ENCODE results near the gene C14orf180.
"Not testable (repeated sequence)": the region's sequence is repeated elsewhere in the genome, so short reads cannot be mapped to it uniquely, and the experiment has no call there.

C14orf180 gene

DNA sequence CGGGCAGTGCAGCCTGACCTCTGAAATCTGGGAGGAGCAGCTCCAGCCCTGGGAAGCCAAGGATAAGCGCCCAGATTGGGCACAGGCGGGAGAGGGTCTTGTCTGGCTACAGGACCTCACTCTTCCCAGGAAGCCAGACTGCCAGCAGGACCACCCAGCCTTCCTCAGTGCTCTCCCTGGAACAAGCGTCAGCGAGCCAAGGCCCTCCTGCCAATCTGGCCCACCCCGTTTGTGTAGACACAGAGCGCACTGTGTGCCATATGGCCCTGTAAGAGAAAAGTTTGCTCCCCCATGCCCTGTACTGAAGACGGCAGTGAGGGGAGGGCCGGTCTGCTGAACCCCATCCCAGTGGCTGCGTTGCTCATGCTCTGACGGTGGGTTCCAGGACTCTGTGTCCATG lies 1.2 kb upstream of the C14orf180 start:
- no peak for DNase-seq (ENCODE audit: low read depth)

DNA sequence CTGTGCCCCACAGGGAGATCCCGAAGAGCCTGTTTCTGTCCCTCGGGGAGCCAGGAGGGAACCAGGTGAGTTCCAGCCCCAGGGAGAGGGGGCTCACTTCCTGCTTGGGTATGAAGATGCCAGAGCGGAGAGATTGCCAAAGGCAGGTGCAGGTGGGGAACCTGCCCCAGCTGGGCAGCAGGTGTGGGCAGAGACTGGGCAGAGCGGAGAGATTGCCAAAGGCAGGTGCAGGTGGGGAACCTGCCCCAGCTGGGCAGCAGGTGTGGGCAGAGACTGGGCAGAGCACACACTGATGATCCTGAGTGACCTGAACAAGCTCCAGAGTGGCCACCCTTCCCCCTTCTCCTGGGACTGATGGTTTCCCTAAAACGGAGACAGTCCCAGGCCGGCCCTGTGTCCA lies 375 bp downstream of the C14orf180 start:
- DNase-seq (ENCODE audit: low read depth), result not testable (repeated sequence)

DNA sequence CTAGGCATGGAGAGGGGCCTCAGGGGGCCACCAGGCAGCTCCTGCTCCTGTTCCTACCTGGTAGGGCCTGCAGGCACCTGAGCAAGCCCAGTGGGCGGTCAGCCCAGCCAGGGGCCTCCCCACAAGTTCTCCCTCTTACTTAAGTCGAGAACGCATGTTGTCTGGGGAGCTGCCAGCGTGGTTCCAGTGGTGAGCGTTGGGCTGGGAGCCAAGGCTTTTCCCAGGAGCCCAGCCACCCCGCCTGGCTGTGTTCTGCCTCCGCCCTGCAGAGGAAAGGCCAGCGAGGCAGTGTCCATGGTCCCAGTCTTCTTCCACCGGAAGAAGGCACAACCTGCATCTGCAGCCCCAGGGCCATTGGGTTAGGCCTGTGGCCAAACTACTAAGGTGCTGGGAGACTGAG lies 1.4 kb downstream of the C14orf180 start:
- no peak for DNase-seq (ENCODE audit: low read depth)

DNA sequence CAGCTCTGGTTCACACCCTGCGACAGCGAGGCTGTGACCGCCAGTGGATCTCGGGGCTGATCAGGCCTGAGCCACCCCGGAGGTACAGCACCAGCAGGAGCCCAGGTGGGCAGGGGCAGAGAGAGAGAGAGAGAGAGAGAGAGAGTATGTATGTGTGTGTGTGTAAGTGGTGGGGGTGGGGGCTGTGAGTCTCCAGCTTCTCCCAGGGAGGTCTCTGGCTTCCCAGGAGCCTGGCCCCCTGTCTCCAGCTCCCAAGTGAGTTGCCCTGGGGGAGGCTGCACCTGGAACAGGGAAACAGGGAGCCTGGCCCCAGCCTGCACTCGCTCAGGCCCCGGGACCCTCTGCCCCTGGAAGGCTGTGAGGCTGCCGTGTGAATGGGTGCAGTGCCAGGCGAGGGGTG lies 2.0 kb downstream of the C14orf180 start:
- DNase-seq (ENCODE audit: low read depth), result no peak

DNA sequence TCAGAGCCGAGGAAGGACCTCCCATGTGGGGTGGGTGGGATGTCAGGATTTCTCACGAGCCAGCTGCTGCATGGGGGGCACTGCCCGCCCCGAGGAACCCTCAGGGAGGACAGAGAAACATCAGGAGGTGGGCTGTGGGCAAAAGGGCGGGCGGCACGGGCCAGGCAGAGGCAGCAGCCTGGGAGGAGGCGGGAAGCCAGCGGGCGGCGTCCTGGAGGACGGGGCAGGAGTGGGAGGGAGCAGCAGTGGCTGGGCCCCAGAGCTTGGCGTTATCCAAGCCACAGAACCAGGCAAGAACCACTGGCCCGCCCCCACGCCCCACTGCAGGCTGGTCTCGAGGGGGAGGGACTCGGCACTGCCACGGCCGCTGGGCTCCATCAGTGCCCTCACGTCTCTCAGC lies 2.4 kb downstream of the C14orf180 start:
- no peak for DNase-seq (ENCODE audit: low read depth)

DNA sequence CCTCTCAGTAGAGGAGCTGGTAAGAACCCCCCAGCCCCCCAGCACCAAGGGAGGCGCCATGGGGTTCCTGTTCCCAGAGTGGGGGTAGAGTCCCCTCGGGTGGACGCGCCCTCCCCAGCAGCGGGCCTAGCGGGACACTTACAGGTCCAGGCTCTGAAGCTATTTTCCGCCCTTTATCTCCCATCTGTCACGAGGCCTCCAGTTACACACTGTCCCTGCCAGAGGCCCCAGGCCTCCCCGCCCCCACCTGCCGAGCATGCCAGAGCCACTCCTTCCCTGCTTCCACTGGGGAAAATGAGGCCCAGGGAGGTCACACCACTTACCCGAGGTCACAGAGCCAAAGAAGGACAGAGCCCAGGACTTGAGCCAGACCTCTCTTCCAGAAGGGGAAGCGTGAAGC lies 3.1 kb downstream of the C14orf180 start:
- no peak for DNase-seq (ENCODE audit: low read depth)

DNA sequence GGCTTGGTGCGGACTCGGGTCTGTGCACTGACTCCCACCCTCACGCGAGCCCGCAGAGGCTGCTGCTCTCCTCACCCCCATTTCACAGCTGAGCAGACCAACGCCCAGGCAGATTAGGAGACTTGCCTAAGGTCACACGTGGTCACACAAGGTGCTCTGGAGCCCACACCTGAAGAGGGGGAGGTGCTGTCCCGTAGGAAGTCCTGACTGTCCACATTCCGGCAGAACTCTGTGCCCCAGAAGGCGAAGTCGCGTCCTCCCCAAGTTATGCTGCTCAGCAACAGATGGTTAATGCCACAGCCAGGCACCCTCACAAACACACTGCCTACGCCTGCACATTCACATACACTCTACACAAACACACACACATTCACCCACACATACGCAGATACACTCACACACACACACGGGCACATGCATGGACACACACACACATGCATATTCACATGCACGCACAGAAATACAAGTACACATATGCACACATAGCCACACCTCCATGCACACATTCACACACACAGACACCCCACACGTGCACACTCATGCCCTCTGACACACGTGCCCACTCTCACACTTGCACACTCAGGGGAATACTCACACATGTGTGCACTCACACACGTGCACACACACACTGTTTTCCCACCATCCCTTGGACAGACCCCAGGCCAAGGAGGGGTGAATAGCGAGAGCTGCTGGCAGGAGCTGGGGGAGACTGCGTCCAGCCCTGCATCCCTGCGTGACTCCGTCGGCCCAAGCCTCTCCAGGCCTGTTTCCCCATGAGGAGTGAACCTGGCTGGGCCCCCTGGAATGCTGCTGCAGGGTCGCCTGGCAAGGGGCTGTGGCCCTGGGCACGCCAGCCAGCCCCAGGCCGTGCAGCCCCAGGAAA lies 4.1 kb downstream of the C14orf180 start:
- DNase-seq (ENCODE audit: low read depth), result no peak

DNA sequence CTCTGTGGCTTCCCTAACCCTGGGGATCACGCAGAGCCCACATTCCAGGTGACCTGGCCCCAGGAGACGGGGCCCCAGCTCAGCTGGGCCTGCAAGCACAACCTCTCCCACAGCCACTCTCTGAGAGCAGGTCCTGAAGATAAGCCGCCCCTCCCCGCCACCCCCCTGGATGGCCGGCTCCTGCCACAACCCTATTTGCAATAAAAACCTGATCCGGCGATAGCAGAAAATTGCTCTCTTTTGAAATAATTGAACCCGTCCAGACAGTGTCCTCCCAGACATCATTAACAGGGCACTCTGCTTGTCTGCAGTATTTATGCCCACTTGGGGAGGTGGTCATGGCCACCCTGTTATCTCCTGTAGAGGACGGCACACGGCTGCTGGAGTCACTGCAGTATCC lies 5.0 kb downstream of the C14orf180 start:
- DNase-seq (ENCODE audit: low read depth), result no peak

DNA sequence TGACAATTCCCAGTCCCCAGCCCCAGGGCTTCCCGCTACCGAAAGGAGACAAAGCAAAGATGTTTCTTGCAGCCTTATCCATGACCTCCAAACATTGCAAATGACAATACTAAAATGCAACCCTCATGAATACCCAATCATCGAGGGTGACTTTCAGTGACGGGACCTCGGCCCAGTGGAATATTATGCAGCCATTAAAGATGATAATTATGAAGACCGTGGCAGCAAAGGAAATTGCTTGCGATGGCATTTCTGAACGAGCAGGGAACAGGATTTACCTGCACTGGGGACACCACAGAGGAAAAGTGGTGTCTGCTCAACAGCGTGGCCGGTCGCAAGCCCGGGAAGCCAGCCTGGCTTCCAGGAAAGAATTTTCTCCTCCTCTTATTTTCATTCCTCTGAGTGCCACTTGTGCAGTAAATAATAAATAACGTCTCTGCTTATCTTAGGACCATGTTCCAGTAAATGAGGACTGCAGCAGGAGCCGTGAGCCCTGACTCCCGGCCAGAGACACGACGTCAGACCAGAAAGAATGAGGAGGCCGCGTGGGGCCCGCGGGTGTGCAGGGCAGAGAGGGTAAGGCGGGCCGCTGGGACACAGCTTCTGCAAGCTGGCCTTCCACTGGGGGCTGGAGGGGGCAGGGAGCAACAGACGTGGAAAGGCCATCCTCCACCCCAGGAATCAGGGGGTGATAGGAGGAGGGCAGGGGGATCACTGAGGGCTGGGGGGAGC lies 6.6 kb downstream of the C14orf180 start:
- DNase-seq (ENCODE audit: low read depth), result no peak

DNA sequence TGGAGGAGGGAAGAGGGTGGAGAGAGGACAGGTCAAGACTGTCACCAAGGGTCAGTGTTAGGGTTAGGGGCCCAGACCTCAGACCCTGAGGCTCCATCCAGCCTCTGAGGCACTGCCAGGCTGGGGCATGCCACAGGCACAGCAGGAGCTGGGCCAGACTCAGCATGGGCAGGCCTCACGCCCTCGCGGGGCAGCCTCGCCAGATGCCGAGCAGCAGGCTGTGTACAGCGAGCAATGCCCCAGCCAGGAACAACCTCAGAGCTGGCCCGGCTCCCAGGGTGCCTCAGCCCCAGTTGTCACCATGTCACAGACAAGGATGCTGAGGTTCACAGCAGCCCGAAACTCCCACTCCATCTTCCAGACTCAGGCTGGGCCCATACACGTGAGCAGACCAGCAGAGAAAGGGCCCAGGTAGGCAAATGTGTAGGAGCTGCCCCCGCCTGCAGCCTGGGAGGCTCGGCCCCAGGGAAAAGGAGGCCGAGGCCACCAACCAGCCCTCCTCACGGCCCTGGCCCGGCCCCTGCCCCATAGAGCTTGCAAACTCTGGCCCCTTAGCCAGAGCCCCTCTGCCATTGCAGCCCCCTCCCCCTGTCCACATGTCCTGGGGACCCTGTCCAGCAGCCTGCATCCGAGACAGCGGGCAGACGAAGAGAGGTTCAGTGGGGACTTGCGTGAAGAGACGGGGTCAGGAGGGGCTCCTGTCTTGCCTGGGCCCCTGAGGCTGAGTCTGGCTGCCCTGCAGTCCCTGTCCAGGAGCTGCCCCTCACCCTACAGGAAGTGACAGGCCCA lies 7.5 kb downstream of the C14orf180 start:
- no peak for DNase-seq (ENCODE audit: low read depth)

DNA sequence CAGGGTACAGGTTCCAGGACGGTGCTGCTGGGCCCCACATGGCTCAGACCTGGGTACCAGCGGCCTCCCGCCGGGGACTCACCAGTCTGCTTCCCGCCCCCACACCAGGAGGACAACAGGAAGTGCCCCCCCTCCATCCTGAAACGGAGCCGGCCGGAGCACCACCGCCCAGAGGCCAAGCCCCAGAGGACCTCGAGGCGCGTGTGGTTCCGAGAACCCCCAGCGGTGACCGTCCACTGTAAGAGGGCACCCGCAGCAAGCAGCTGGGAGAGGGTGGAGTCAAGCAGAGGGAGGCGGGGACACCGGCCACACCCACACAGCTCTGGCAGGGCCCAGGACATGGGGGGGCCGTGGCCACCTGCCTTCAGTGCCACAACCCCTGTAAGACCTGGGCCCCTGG lies 8.1 kb downstream of the C14orf180 start:
- no peak for DNase-seq (ENCODE audit: low read depth)

DNA sequence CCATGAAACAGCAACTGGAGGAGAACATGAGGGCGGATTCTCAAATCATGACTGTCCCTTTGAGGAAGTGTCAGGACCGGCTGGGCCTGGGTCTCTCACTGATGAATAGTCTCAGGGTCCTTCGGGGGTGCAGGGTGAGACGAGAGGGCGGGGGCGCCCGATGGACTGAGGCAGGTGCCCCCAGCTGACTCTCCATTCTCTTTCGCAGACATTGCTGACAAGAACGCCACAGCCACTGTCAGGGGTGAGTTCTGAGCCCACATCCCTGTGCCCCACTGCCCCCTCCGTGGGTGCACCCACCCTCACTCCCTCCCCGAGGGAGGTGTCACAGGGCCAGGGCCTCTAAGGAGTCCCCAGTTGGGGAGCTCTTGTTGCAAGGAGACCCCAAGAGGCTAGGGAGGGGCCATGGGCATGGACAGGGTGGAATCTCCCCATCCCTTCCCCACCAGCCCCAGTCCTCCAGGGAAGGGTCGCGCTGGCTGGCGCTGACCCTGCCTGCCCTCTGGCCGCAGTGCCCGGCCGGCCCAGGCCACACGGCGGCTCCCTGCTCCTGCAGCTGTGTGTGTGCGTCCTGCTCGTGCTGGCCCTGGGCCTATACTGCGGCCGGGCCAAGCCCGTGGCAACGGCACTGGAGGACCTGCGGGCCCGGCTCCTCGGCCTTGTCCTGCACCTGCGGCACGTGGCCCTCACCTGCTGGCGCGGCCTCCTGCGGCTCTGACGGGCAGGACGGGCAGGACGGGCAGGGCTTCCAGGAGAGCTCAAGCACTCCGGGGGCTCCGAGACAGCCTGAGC lies 8.7 kb downstream of the C14orf180 start:
- DNase-seq (ENCODE audit: low read depth), result no peak

DNA sequence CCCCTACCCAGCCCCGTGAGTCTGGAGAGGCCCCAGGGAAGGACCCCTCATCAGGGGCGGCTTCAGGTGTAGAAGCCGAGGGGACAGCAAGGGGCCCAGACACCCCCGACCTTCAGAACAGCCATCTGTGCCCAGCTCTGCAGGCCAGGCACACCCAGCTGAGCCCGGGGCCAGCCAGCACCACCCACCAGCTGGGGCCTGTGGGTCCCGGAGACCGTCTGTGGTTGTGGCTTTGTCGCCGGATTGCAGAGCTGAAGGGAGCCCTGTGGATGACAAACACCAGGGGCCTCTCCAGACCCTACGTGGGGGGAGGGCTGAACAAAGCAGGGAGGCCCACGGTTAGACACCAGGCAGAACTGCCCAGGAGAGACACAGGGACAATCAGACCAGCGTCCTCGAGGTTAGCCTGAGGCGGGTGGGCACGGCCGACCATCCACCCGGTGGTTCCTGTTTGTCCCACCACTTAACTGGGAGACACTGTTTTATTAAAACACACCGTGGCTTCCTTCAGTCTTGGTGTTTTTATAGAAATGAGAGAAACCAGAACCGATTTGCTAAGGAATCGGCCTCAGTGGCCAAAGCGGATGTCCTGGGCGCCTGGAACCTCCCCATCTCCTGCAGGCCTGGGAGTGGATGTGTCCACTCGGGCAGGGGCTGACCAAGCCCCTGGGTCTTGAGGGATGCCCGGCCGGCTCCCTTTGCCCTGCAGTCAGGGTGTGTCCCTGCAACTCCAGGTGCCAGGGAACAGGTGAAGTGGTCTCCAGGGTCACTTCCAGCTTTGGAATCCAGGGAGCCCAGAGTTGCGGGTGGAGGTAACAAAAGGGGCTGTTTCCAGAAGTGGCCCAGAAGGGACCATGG lies 10.0 kb downstream of the C14orf180 start:
- DNase-seq (ENCODE audit: low read depth), result no peak

DNA sequence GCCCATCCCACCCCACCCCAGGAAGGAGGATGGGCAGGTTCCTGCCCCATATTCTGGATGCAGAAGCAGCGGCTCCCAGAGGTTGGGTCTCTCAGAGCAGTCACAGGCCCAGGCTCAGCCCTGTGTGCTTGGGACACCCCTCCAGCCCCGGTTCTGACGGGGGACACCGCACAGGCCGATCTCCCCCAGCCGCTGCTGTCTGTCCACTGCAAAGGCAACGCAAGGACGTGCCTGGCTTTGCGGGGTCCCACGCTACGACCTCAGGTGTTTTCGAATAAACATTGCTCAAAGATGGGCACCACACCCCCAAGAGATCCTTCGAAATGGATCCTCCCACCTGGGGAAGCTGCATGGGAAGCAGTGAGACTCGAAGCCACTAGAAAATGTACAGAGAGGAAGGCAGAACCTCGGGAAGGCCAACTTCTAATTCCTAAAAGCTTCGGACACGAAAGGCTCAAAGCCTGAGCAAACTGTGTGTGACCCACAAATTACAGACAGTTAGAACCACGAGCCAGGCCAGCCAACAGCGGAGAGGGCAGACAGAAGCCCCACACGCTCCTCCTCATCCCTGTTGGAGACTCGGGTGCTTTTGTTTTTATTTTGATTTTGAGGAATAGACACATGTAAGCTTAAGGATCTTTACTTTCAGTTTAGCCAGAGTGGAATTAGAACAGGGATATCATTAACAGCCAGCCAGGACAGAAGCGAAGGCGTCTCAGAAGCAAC lies 10.8 kb downstream of the C14orf180 start:
- DNase-seq (ENCODE audit: low read depth), result no peak

DNA sequence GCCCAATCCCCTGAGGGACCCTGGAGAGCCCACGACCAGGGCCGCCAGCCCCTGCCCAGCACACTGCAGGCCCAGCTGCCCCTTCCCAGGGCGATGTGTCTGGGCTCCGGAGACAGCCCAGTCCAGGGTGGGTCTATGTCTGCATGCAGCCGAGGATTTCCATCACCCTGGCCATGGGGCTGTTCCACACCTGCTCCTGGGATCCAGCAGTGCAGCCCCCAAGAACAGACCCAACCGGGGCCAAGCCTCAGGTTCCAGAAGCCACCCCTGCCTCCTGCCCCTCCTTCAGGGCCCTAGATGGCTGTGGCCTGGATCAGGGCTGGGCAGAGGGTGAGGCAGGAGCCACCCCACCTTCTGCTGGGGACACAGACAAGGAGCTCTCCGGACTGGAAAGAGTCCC lies 11.5 kb downstream of the C14orf180 start:
- no peak for DNase-seq (ENCODE audit: low read depth)

DNA sequence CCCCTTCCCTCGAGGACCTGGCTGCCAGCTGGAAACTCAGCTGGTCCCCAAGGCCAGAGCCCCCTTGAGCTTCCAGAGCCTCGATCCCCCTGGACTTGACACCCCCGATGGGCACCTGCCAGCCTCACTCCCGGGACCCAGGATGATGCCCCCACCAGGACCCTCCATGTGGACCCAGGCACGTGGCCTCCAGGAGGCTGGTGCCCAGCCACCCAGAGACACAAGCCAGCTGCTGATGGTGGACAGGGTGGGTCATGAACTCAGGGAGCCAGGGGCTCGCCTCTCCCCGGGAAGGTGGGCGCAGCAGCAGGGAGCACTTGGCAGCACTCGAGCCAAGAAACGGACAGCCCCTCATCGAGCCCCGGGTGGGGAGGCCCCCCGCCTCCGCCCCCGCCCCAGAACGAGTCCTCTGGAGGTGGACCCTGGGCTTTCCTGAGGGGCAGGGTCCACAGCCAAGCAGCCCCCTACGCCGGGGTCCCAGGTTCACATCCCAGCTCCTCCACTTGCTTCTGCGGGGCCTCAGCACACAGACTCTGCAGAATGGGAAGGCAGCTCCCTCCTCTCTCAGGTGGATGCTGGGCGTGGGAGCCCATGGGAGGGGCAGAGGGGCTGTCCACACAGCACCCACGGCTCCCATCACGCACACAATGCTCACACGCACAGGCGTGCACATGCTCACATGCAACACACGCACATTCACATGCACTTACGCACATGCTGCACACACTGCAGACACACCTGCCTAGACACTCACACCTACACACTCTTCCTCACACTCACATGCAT lies 12.1 kb downstream of the C14orf180 start:
- DNase-seq (ENCODE audit: low read depth), result no peak

DNA sequence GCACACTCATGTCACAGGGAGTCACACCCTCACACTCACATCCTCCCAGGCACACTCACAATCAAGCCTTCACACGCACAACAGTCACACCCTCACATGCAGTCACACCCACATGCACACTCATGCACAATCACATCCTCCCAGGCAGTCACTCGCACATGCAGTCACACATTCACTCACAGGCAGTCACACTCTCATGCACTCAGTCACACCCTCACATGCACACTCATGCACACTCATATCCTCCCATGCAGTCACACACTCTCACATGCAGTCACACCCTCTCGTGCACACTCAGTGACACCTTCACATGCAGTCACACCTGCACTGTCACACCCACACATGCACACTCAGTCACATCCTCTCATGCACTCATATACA lies 12.7 kb downstream of the C14orf180 start:
- no peak for DNase-seq (ENCODE audit: low read depth)

DNA sequence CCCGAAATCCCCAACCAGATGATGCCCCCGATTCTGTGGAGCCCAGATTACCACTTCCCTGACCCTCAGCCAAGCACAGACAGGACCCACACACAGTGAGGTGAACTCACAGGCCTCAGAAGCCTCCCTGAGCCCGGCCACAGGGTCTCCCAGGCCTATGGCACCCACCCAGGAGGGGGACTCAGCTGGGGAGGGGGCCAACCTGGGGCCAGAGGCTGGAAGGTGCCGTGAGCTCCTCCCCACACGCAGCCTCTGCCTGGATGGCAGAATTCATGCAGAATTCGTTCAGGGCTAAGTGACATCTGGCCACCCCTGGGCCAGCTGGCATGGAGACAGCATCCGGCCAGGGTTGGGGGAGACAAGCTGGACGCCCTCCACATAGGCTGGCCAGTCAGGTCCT lies 13.2 kb downstream of the C14orf180 start:
- no peak for DNase-seq (ENCODE audit: low read depth)

DNA sequence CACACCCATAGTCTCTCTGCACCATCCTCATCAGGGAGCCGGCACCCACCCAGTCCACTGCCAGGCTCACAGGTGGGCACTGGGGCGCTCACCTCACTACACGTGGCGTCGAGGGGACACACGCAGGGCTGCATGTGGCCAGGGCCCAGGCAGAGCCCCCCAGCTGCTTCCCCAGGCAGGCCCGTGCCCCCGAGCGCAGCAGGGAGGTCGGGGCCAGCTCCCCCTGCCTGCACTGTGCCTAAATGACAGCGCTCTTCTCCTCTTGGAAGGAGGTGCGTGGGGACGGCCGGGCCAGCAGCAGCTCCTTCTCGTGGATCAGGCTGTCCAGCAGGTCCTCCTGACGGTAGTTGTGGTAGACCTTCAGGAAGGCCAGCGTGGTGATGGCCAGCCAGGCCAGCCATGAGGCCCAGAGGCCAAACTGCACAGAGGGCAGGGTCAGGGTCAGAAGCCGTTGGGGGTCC lies 13.7 kb downstream of the C14orf180 start:
- DNase-seq (ENCODE audit: low read depth), result no peak

All from GM04503 (cell line).